Breast epithelium (tissue), 4 donors: ENCODE measurements around the gene TMEM87B. TPM values are rescaled to one million over a fixed set of nuclear protein-coding genes. Genes with fewer than 3 reads are reported as not detected.

Experiments used
- DNase-seq, 2 donors: peaks; one replicate each; pipeline ENCODE4 v3.0.0-alpha.2; 2019; ENCODE audit warnings: low spot score in 2 of 2
- H3K27ac ChIP-seq, 2 donors: fragments of 200-600 bp; sonication (generic) in 1 of 2; one replicate each; pipeline ENCODE4 v1.5.1; 2016 to 2019; ENCODE audit warnings: mild to moderate bottlenecking in 1 of 2
- H3K27me3 ChIP-seq, 2 donors: fragments of 200-600 bp; sonication (generic) in 1 of 2; one replicate each; pipeline versions ENCODE4 v1.5.1 to v1.6.0; 2017 to 2019; ENCODE audit warnings: control low read depth in 1 of 2, mild to moderate bottlenecking in 1 of 2
- H3K36me3 ChIP-seq: fragments of 200-600 bp; one replicate; pipeline ENCODE4 v1.5.1; 2019
- H3K4me1 ChIP-seq, 2 donors: fragments of 200-600 bp; sonication (generic); one replicate each; pipeline ENCODE4 v1.5.1; 2016 to 2019; ENCODE audit warnings: control low read depth in 1 of 2
- H3K4me3 ChIP-seq, 3 donors: fragments of 200-600 bp; sonication (generic); 1 replicate in 2 of 3; 2 replicates in 1 of 3; pipeline ENCODE4 v1.5.1; 2016 to 2019; ENCODE audit warnings: mild to moderate bottlenecking in 3 of 3, moderate library complexity in 2 of 3
- H3K9me3 ChIP-seq, 2 donors: fragments of 200-600 bp; sonication (generic) in 1 of 2; one replicate each; pipeline ENCODE4 v1.5.1; 2016 to 2019; ENCODE audit warnings: control low read depth in 1 of 2
- CTCF ChIP-seq, 3 donors: fragments of 450-650 bp; IDR thresholded peaks; one replicate each; pipeline ENCODE4 v1.5.1; 2016 to 2017; ENCODE audit warnings: antibody characterized with exemption in 3 of 3, mild to moderate bottlenecking in 3 of 3, moderate library complexity in 3 of 3
- POLR2A ChIP-seq: fragments of 450-650 bp; IDR thresholded peaks from one replicate; pipeline ENCODE4 v1.6.1; 2016; ENCODE audit warnings: antibody characterized with exemption, mild to moderate bottlenecking, moderate library complexity
- POLR2AphosphoS5 ChIP-seq, 3 donors: sonication (generic); formaldehyde crosslinking; IDR thresholded peaks; one replicate each; pipeline ENCODE4 v1.6.1; 2017; ENCODE audit warnings: antibody characterized with exemption in 3 of 3
- intact Hi-C: fragments of 100-400 bp; cut with DNase I; formaldehyde crosslinking; loops from one replicate; pipeline ENCODE4 v1.15.1; 2023; ENCODE audit warnings: low total_unique reads
- total RNA-seq, 3 donors: library from RNA; depleted of rRNA; stranded (reverse); fragments of >200 nt; gene quantifications; one replicate each; pipeline ENCODE4 v1.1.0, GENCODE V29; 2016

TMEM87B gene
- total RNA-seq, 3 donors from 2014 or later, result 16.2 to 52.0 (median 38.3) TPM

GRCh38 chr2:112092286-112093041 is 37.4 kb downstream of the TMEM87B start:
- intact Hi-C loops, result no loop called here
- no peak overlapping the region for H3K4me3 ChIP-seq
- peaks cover 4% of the 10 kb centered on the region for H3K36me3 ChIP-seq
- no peaks in the 10 kb centered on the region for H3K4me1 ChIP-seq
- no peak overlapping the region for H3K27ac ChIP-seq
- TF ChIP-seq CTCF (IDR thresholded peaks at IDR 0.05) (no peak), POLR2AphosphoS5 (IDR thresholded peaks at IDR 0.05) (no peak), POLR2A (no peak)
- DNase-seq, result no peak
- H3K27me3 ChIP-seq, result no peaks in the 10 kb centered on the region
- no peaks in the 10 kb centered on the region for H3K9me3 ChIP-seq

- no peaks in the 10 kb centered on the region for H3K9me3 ChIP-seq
- H3K27me3 ChIP-seq, result no peaks in the 10 kb centered on the region
- no peak overlapping the region for H3K4me3 ChIP-seq
- no peak overlapping the region for H3K27ac ChIP-seq
- intact Hi-C loops, result no loop called here
- DNase-seq, result no peak
- H3K36me3 ChIP-seq, result no peaks in the 10 kb centered on the region
- TF ChIP-seq CTCF (IDR thresholded peaks at IDR 0.05) (no peak), POLR2A (no peak), POLR2AphosphoS5 (IDR thresholded peaks at IDR 0.05) (no peak)
- H3K4me1 ChIP-seq, result no peaks in the 10 kb centered on the region
Observed at GRCh38 chr2:112093216-112093615, 38.1 kb downstream of the TMEM87B start.

GRCh38 chr2:112095681-112096080 is 40.6 kb downstream of the TMEM87B start:
- Histone ChIP-seq H3K27ac (peak overlapping the region in 1 of 2 donors; percentile 60), H3K36me3 (no peaks in the 10 kb centered on the region), H3K4me1 (no peaks in the 10 kb centered on the region), H3K9me3 (no peaks in the 10 kb centered on the region), H3K27me3 (no peaks in the 10 kb centered on the region), H3K4me3 (no peak overlapping the region)
- no peak for DNase-seq
- intact Hi-C loops, result no loop called here
- no peak for TF ChIP-seq POLR2AphosphoS5 (IDR thresholded peaks at IDR 0.05)
- no peak for TF ChIP-seq CTCF (IDR thresholded peaks at IDR 0.05)
- TF ChIP-seq POLR2A, result no peak

- Histone ChIP-seq H3K27ac (peak overlapping the region in 1 of 2 donors; percentile 60), H3K27me3 (no peaks in the 10 kb centered on the region), H3K4me1 (no peaks in the 10 kb centered on the region), H3K4me3 (no peak overlapping the region), H3K36me3 (no peaks in the 10 kb centered on the region), H3K9me3 (no peaks in the 10 kb centered on the region)
- TF ChIP-seq POLR2AphosphoS5 (IDR thresholded peaks at IDR 0.05) (no peak), POLR2A (no peak), CTCF (IDR thresholded peaks at IDR 0.05) (no peak)
- DNase-seq, result no peak
- intact Hi-C loops, result no loop called here
Observed at GRCh38 chr2:112096098-112096497, 41.0 kb downstream of the TMEM87B start.

- H3K27me3 ChIP-seq, result no peaks in the 10 kb centered on the region
- peaks cover 4 to 14% of the 10 kb centered on the region in 2 donors for H3K9me3 ChIP-seq
- no peaks in the 10 kb centered on the region for H3K36me3 ChIP-seq
- TF ChIP-seq POLR2A (no peak), POLR2AphosphoS5 (IDR thresholded peaks at IDR 0.05) (no peak), CTCF (IDR thresholded peaks at IDR 0.05) (no peak)
- intact Hi-C loops, result no loop called here
- H3K27ac ChIP-seq, result no peak overlapping the region
- no peaks in the 10 kb centered on the region for H3K4me1 ChIP-seq
- H3K4me3 ChIP-seq, result no peak overlapping the region
- DNase-seq, result no peak
Observed at GRCh38 chr2:112108178-112108832, 53.2 kb downstream of the TMEM87B start.
